NCI-H748 (cell line): ENCODE results near the gene PROCA1.
"Not testable (repeated sequence)": the region's sequence is repeated elsewhere in the genome, so short reads cannot be mapped to it uniquely, and the experiment has no call there.

Source experiments
- DNase-seq: peaks from one replicate; lab custom pipeline; 2025; ENCODE audit not compliant: unreplicated experiment; lab: John Stamatoyannopoulos, UW

PROCA1 gene

DNA sequence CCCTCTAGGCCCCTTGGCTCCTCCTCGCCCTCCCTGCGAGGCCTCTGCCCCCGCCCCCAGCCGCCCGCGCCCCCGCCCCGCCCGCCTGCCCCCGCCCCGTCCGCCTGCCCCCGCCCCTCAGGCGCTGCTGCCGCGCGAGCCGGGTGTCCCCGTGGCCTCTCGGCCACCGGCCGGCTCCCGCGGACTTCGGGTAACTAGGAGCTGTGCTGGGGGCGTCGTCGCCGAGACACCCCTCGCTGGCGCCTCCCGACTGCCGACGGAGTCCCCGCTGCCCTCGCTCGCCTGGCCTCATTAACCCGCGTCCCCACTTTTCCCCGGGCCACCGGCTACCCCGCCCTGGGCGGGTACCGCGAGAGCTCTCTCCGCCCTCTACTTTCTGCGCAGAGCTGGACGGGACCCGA, 14.5 kb upstream of the PROCA1 start, which contains the start of gene TLCD1:
Gene TLCD1 (minus strand): TSS at position 8 of the 401 bp plus-strand sequence. CDS start 136 bp downstream, outside the sequence.
- peak; percentile 86 for DNase-seq

DNA sequence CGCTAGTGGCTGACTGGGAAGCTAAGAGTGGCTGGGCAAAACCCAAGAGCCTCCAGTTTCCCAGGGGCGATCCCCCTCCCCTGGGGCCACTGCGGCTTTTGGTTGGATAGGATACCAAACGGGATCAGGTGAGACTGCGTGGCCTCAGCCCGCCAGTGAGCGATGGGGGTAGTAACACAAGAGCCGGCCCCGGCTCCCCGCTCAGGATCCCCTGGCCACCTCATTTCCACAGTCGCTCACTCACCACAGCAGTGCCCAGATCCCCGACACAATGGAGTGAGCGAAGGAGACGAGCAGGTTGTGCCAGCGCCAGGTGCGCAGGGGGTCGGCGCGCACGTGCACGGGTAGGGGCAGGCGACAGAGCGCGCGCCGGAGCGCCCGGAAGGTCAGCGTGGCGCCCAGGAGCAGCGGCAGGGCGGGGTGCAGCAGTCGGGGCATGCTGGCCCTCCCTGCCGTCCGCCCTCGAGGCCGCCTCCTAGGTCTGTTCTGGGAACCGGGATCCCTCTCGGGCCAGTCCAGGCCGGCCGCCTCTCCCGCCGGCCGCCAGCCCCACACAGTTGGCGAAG, 14.1 kb upstream of the PROCA1 start:
- DNase-seq, result peak; percentile 93

DNA sequence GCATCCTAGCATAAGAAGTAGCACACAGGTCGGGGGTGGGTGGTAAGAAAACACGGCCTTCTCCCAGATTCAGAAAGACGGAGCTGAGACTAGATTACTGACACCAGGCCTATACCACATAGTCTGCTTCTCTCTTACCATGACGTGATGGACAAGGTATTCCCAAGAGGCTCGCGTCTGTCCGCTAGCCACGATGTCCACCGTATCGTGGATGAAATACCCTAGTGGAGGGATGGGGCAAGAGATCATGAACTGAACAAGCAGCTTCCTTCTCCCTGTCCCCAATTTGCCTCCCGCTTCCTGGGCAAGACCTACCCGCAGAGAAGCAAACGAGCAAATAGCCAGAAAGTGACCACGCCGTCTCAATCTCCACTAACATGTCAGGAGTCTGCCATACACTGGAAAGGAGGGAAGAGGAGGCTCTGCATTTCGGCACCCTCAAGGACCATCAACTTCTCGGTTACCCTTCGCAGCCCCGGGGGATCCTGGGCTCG, 13.5 kb upstream of the PROCA1 start:
- no peak for DNase-seq

DNA sequence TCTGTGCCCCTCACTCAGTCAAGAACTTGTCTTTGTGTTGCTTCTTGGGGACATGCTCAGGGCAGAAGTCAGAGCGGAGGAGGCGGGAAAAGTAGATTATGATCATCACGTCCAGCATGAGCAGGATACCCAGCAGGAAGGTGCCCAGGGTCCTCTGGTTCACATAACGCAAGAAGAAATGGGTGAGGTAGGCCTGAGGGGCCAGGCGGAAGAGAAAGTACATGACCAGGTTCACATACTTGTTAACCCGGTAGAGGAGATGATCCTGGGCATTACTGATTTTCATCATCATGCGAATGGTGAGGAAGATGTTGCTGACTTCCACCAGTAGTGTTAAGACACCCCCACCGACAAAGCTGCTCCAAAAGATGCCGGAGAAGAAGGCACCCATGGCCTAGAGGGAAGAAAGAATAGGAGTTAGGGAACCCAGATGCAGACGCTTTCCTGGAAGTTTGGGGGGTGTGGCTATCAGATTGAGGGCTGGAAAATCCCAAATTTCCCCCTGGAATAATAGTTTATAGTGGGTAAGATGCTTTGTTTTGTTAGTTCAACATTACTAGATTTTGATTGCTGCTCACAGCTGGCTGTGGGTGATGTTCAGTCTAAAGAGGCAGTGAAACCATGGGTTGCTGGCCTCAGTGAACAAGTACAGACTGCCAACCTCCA, 12.9 kb upstream of the PROCA1 start:
- DNase-seq, result no peak

DNA sequence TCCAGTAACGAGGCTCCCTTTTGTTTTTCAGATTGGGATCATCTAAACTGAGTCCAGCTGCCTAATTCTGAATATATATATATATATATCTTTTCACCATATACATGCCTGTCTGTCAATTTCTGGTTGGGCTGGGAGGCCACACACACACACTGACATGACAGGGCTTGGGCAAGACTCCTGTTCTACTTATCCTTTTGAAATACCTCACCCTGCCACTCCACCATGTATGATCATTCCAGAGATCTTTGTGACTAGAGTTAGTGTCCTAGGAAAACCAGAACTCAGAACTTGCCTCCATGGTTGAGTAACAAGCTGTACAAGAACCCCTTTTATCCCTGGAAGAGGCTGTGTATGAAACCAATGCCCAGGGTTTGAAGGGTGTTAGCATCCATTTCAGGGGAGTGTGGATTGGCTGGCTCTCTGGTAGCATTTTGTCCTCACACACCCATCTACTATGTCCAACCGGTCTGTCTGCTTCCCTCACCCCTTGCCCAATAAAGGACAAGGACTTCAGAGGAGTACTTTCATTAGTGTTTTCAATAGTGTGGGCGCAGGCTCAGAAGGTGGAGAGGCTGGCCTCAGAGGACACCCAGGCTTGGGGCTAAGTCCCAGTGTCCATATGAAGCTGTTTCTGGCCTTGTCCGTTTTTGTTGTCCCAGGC, 12.3 kb upstream of the PROCA1 start:
- DNase-seq, result not testable (repeated sequence)

DNA sequence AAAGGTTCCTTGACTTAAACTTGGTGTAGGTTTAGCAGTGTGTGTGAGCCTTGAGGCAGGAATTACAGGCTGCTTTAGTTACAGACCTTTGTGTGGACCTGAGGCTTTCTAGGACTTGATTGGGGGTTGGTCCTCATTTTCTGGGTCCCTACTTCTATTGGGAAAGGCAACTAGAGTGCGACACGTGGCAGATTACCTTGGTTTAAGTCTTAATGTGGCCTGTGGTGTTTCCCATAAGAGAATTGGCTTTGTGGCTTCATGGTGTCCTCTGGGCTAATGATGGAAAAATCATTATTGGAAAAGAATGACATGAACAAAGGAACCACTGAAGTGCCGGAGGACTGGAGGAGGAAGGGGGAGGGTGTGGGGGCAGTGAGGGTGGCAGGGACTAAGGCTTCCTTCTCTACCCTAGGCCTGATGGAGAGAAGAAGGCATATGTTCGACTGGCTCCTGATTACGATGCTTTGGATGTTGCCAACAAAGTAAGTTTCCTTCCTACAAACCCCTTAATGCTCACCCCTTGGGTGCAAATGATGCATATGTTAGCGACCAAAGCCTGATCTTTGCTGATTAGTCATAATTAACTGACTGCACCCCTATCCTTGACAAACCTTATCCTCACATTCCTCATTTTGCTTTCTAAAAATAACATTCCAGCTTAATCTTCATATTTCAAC, 11.6 kb upstream of the PROCA1 start:
- DNase-seq, result no peak

DNA sequence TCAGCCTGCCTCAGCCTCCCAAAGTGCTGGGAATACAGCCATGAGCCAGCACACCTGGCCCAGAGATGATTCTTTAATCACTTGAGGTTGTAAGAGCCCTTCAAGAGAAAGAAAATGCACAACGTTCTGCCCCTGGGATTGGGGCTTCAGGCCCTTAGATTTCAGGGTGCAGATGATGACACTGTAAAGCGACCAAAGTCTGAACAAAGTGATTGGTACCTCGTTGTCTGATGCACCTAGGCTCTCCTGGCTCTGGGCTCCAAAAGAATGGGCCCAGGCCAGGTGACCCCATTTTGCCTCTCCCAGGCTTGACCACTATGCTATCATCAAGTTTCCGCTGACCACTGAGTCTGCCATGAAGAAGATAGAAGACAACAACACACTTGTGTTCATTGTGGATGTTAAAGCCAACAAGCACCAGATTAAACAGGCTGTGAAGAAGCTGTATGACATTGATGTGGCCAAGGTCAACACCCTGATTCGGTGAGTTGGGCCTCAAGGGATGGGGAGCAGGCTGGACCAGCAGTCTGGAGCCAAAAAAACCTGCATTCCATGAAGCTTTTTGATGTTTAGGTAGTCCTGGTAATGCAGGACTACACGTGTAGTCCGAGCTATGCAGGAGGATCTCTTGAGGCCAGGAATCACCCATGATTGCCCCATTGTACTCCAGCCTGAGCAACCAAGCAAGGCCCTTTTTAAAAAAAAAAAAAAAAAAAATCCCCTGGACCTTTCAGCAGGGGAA, 10.9 kb upstream of the PROCA1 start:
- DNase-seq, result no peak

DNA sequence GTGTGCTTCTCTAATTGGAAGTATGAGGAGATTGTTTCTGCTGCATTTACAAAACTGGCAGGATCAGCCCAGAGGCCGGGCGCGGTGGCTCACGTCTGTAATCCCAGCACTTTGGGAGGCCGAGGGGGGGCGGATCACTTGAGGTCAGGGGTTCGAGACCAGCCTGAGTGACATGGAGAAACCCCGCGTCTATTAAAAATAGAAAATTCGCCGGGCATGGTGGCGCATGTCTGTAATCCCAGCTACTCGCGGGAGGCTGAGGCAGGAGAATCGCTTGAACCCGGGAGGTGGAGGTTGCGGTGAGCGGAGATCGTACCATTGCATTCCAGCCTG, 9.3 kb upstream of the PROCA1 start:
- not testable (repeated sequence) for DNase-seq

DNA sequence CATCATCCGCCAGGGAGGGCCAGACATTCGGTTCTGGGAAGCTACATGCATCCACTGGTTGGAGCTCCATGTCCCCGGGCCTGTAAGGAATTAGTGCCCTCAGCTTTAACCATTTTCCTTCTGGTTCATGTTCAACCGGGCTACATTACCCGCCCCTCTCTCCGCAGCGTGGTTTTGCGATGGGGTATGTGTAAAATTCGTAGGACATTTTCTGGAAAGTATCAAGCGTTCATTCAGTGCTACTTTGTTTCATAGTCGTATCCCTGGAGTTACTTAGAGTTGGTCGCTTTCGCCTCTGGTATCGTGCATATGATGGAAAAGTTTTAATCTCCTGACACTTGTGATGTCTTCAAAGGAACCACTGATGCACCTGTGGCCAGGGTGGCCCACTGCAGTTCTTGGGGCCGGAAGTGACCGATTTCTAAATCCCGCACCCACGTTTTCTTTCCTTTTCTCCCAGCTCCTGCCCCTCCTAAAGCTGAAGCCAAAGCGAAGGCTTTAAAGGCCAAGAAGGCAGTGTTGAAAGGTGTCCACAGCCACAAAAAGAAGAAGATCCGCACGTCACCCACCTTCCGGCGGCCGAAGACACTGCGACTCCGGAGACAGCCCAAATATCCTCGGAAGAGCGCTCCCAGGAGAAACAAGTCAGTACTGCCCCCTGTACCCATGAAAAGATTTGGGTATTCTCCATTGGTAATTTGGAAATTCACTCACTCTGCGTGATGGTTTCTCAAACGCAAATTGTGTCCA, 8.7 kb upstream of the PROCA1 start:
- DNase-seq, result no peak

DNA sequence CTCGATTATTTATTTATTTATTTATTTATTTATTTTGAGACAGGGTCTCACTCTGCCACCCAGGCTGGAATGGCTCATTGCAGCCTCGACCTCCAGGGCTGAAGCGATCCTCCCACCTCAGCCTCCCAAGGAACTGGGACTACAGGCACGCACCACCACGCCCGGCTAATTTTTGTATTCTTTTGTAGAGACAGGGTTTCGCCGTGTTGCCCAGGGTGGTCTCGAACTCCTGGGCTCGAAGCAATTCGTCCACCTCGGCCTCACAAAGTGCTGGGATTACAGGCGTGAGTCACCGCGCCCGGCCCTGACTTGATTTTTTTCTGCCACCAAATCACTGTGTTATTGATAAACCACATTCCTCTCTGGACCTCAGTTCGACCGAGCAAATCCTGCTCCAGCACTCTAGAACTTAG, 7.3 kb upstream of the PROCA1 start:
- DNase-seq, result no peak

DNA sequence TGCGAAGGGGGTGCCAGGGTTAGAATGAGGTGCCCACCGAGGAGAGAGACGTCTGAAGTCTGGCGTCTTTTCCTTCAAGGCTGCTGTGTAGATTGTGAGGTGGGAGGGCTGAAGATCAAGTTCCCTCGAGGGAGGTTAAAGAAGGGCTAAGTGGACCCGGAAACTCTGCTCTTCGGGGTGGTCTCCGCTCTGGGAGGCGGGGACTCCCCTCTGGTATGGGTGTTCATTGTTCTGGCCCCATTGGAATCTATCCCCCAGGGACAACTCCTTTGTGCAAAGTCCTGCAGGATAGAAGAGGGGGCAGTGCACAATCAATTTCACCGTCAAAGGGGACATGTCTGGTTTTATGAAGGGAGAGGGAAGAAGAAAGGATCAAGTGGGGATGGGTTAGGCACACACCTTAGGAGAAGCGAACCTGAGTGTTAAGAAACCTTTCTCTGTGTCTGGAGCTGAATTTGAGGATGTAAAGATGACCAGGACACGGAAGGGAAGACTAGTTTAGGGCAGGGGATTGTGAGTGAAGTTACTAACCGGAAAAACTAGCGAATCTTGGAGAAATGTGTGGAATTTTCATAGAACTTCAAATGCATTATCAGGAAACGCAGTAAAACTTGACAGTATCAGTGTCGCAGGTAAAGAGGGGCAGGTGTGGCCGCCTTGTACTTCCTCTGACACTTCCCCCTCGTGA, 6.8 kb upstream of the PROCA1 start:
- no peak for DNase-seq

DNA sequence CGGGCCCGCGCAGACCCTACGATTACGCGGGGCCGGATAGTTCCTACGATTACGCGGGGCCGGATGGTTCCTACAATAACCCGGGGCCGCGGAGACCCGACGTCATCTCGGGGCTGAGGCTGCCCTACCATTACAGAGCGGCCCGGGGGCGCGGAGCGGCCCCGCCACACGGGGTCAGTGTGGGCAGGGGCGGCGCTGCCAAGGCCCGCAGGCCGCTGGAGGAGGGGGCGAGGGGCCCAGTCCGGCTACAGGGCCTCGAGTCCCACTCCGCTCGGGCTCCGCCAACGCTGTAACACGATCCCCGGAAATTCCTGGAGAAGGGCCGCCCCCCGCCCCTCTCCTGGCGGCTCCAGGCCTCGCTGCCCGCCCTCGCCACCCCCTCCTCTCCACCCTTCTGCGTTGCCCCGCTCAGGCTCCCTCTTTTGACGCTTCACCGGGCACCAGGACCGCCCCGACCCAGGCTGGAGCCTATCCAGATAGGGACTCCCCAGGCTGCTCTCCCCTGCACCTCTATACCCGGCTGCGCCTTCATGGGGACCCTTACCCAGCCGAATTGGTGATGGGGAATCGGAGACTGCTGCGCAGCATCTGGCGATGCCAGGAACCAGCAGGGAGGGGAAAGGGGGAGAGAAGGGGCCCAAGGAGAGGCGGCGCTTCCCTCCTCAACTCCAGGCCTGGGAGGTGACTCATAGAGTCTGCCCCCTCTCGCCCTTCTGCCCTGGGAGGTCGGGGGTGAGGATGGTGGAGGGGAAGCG, 6.1 kb upstream of the PROCA1 start, which contains the start of gene RAB34:
Gene RAB34 (minus strand): TSS at position 291 of the 755 bp plus-strand sequence. CDS start 602 bp downstream, outside the sequence.
- peak; percentile 49 for DNase-seq

DNA sequence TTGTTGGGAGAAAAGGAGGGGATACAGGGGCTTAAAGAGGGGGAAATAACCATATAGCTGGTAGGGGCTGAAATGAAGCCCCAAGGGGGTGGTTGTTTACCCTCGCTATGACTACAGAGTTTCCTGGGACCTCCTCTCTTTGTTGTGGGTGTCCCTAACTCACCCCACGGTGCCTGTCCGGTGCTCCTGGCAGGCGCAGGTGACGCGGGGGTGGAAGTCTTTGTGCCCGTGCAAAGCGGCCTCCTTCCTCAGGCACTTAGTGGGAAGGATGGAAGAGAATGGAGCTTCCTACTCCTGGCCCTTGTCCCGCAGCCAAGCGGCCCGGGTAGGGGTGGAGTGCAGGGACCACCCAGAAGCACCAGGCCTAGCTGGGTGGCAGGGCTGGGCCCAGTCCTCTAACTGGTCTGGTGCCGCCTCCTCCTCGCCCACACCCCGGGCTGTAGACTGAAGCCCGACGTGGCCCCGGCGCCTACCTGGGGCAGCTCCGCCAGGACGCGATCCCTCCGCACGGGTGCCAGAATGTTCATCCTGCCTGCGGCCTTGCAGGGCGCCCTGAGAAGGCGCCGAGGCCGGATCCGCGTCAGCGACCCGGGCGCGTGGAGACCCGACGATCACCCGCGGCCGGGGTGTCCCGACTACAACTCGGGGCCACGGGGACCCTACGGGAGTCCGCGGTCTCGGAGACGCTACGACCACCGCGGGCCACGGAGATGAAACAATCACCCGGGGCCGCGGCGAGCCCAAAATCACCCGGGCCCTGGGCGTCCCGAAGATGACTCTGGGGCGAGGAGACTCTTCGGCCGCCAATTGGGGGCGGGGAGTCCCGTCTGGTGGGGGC, 5.3 kb upstream of the PROCA1 start:
- DNase-seq, result no peak

DNA sequence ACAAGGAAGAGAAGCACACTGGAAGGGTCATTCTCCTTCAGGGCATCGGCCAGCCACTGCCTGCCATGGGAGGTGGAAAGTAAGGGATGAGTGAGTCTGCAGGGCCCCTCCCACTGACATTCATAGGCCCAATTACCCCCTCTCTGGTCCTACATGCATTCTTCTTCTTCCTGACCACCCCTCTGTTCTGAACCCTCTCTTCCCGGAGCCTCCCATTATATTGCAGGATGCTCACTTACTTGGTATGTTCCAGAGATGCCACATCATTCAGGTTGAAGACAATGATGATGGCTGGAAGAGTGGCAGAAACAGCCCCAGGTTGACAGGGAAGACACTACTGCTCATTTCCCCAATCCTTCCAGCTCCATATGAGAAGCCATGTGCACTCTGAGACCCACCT, 3.5 kb upstream of the PROCA1 start:
- no peak for DNase-seq

DNA sequence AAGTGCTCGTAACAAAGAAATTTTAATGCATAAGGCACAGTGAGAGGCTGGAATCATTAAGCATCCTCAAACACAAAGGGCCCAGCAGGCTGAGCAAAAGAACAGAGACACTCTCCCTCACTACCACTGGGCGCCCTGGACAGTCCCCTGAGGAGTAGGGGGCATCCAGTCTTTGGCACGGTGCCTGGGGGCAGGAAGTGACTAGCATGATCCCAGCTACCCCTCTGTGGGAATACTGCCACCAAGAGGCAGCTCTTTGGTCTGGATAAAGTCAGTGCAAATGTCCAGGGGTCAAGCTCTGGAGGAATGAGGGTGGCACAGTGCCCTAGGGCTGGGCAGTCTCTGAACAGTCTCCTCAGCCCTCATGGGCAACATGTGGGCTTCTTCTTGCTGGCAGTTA, 2.6 kb upstream of the PROCA1 start:
- DNase-seq, result no peak

DNA sequence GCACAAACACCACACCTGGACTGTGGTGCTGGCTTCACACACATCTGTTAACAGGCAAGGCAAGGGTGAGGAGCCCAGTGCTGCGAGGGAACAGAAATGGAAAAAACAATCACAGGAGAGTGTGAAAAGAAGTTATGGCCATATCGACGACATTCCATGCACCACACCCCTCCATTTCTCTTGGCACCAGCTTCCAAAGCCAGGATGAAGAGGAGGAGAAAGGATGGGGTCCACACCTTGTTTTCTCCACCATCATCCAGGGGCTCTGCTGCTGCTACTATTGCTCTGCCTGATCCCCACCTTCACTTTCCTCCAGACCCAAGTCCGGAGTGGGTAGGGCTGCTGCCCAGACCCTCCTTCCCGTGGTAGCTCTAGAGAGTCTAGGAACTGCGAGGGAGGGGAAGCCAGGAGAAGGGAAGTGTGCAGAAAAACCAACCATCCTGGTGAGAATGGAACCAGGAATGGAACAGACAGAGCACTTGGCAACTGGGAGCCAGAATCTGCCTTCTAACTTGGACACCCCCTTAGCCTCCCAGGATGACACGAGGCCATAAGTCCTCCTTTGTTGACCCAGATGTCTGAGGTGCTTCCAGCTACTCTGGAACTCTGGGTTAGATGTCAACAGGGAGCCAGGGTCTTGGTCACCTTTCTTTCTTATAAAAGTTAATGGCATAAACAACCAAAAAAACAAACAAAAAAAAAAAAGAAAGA, 1.2 kb upstream of the PROCA1 start:
- DNase-seq, result no peak

DNA sequence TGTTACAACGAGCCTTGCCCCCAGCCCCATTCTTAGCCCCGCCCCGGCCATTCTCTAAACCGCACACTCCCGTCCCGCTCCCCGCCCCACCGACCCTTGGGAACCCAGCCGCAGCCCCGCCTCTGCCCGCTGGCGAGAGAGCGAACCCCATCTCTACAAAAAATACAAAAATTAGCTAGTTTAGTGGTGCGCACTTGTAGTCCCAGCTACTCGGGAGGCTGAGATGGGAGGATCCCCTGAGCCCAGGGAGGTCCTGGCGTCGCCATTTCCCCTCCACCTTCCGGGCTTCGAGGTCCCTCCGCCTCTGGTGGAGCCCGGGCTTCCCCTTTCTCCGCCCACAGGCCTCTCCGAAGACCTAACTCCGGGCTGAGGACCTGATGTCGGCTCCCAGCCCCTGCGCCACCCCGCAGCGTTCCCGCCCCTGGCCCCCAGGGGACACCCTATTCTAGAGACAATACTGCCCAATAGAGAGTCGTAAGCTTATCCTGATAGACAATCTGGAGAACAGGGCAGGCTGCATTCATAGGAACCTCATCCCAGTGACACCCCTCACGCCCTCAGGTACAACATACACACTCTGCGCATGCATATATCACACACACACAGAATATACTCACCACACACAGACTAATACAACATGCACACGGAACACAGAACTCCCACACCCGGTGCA, 480 bp upstream of the PROCA1 start:
- DNase-seq, result no peak
